Stimulated activated CD4-positive, alpha-beta T cell treated with anti-CD3 and anti-CD28 coated beads, Interleukin-12 subunit alpha, Interleukin-12 subunit beta, amount 100 ng/mL, for 4 hours (primary cell): ENCODE measurements around the gene NAGPA.

Experiments
- DNase-seq: peaks from one replicate; pipeline ENCODE4 v3.0.0-alpha.2; 2020

Gene NAGPA

GRCh38 chr16:5027086-5027485 lies 6.6 kb downstream of the NAGPA start:
- DNase-seq, result no peak

- no peak for DNase-seq
These were observed 7.1 kb downstream of the NAGPA start for GRCh38 chr16:5026664-5027063.

GRCh38 chr16:5025171-5025632 lies 8.5 kb downstream of the NAGPA start:
- peak; percentile 2 for DNase-seq

- DNase-seq, result no peak
These were observed 9.1 kb downstream of the NAGPA start for GRCh38 chr16:5024632-5025031.

DNA sequence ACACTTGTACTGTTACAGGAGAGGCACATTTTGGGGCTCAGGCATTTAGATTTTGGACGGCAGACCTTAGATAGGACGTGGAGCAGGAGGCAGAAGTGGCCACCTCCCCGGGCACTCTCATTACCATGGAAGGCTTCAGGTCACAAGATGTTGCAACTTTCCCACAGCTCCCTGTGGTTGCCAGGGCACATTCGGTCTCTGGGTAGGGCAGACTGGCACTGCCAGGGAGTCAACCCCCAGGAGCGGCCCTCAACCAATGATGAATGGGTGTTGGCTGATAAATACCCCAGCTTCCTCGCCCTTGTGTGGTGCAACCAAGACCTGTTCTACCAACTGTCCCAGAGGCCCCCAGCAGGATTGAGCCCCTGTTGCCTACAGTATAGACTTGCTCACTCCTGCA lies 11.2 kb downstream of the NAGPA start:
- DNase-seq, result no peak

- no peak for DNase-seq
These were observed 13.2 kb downstream of the NAGPA start for GRCh38 chr16:5020551-5020950.

DNA sequence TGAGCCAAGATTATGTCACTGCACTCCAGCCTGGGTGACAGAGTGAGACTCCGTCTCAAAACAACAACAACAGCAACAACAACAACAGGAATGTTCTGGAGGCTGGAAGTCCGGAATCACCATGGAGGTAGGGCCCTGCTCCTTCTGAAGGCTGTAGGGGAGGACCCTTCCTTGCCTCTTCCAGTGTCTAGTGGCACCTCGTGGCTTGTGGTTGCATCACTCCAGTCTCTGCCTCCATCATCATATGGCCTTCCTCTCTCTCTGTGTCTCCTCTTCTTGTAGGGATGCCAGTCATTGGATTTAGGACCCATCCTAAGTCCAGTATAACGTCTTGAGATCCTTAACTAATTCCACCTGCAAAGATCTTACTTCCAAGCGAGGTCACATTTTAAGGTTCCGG lies 14.0 kb downstream of the NAGPA start:
- no peak for DNase-seq

DNA sequence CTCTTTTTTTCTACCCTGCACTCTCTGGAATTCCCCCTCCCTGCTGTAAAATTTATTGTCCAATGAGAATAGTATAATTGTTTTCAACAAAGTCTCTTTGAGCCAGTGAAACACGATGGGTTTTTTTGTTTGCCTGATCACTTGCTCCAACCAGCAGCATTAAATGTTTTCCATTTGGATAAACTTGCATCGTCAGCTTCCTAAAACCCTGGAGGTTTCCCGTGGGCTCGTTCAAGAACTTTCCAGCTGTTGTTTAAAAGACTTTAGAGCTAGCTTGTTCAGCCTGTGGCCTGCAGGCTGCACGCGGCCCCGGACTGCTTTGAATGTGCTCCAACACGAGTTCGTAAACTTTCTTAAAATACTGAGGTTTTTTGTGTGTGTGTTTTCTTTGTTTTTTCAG lies 14.9 kb downstream of the NAGPA start:
- DNase-seq, result no peak

- DNase-seq, result no peak
These were observed 16.1 kb downstream of the NAGPA start for GRCh38 chr16:5017678-5017969.

- DNase-seq, result no peak
These were observed 16.6 kb downstream of the NAGPA start for GRCh38 chr16:5016967-5017677.

- DNase-seq, result no peak
These were observed 17.8 kb downstream of the NAGPA start for GRCh38 chr16:5015887-5016286.

DNA sequence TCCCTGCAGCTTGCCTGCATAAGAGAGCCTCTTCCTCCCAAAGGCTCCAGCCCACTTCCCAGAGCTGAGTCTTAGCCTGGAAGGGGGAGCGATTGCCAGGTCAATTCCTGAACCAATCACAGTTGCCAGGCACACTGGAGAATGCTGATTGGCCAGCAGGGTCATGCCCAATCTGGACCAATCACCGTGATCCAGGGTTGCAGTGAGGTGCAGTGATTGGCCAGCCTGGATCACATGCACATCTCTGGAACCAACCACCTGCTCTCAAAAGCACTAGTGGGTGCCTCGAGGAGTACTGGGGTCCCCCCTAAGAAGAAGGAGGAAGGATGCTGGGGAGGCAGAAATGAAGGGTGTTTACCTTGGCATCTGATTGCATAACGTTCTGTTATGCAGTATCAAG lies 18.4 kb downstream of the NAGPA start:
- DNase-seq, result no peak

- no peak for DNase-seq
These were observed 20.8 kb downstream of the NAGPA start for GRCh38 chr16:5012887-5013286.

DNA sequence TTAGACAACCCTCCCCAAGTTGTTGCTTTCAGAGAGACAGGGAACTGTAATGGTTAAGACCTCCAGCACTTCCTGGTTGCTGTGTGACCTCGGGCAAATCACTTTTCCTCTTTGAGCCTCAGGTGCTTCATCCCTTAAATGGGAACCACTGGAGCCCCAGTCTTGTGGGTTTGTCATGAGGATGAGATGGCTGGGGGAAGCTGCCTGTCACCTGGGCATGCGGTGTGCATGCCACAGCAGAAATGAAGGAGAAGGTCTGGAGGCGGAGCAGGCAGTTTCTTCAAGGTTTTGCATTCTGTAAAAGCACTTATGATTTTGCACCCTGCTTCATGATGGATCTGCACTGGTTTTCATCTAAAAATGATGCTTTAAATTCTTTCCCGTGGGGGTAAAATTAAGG lies 22.1 kb downstream of the NAGPA start:
- no peak for DNase-seq

- DNase-seq, result no peak
These were observed 23.0 kb downstream of the NAGPA start for GRCh38 chr16:5010576-5011329.

GRCh38 chr16:5008311-5008731 lies 25.4 kb downstream of the NAGPA start:
- no peak for DNase-seq

- DNase-seq, result no peak
These were observed 26.5 kb downstream of the NAGPA start for GRCh38 chr16:5007256-5007655.

DNA sequence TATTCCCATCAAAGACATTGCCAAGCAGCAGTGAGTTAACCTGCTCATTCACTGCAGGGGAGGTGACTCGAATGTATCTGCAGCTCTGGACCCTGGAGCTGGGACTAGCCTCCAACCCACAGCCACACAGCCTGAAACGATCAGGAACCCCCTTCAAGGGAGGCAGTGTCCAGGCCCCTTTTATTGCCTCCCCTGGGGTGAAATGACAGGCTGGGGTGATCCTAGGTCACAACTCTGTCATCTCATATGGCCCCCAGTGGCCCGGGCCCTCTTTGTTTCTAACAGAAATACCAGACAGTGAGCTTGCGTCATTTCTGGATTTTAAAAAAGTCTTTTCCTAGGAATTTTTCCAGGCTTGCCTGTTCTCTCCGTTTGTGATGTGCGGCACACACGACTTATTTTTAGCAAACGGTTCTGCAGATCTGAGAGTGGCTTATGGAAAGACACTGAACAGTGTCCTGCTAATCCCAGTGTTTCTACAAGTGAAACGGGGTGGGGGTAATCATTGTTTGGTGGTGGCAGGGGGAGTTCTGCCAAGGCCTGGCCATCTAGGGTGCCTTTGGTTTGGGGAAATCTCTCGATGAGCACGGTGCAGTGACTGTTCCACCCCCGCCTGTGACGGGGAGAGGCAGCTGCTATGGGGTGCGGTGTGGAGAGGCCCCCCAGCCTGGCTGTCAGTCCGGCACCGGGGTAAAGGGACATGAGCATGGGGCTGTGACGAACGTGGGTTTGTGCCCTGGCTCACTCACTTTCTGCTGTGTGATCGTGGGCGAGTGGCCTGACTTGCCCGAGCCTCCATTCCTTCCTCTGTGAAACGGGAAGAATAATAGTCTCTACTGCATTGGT lies 27.2 kb downstream of the NAGPA start:
- DNase-seq, result no peak

DNA sequence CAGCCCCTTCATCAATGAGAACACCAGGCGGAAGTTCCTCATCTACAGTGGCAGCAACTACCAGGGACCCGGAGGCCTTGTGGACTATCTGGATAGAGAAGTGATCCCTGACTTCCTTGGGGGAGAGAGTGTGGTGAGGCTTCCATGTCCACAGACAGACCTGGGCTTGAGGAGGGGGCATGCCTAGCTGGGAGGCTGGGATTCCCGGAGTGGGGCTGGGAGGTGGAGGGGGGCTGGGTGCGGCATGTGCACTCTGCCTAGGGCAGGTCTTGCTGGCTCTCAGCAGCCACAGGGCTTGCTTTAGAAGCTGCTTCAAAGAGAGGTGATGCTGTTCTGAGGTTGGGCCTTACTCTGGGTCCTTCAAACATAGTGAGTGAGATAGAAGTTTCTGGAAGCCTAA lies 27.8 kb downstream of the NAGPA start:
- DNase-seq, result no peak

DNA sequence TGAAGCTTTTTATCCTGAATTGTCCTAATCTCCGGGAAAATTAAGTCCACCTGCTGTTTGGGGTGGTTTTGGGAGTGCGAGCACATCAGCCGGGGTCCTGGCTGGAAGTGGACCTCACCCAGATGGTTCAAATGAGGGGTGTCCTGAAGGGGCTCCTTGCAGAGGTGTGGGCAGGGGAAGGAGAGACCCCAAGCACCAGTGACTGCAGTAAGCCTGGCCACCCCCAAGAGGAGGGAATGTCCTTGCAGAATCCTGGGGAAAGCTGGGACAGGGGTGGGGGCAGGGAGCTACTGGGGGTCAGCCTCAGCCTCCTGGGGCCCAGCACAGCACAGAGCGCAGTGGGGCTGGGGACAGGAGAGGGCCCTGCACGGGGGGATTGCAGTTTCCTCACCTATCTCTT lies 29.4 kb downstream of the NAGPA start:
- DNase-seq, result no peak

- DNase-seq, result no peak
These were observed 29.9 kb downstream of the NAGPA start for GRCh38 chr16:5003828-5004227.

GRCh38 chr16:5003211-5003610 lies 30.5 kb downstream of the NAGPA start:
- DNase-seq, result no peak

DNA sequence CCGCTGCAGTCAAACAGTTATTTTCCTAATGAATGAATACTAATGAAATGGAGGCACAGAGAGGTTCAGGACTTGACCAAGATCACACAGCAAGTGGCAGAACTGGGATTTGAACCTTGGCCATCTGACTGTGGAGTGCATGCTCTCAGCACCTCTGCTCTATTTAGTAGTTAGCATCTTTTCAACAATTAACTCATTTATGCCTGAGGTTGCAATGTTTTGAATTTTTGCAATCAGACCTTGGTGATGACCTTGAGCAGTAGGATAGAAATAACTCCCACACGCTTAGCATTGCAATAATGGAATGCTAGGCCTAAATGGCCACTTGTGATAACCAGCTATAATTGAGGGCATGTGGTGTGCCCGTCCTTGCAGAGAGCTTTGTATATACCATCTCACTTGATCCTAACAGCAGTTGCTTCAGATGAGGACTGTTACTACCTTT lies 31.0 kb downstream of the NAGPA start:
- DNase-seq, result no peak

DNA sequence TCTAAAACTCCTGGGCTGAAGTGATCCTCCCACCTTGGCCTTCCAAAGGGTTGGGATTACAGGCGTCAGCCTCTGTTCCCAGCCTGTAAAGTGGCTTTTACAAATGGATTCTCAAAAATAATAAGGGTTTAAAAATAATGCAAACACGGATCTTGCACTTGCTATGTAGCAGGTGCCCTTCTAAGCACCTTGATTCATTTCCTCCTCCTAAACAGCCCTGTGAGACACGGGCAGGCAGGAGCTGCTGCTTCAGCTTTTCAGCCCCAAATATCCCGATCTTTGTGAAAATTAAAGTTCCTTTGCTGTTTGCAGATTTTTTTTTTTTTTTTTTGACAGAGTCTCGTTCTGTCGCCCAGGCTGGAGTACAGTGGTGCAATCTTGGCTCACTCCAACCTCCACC lies 31.7 kb downstream of the NAGPA start:
- DNase-seq, result no peak
